HG03342 (cell line): ENCODE measurements around the gene ARHGAP29.

Experiments used
- ATAC-seq: cut with Tn5 transposase; IDR thresholded peaks from one replicate; pipeline ENCODE4 v1.9.1; 2021; ENCODE audit warnings: mild to moderate bottlenecking, moderate library complexity; ENCODE audit not compliant: unreplicated experiment

The ARHGAP29 gene

GRCh38 chr1:94126651-94127050 lies 110.7 kb downstream of the ARHGAP29 start:
- no peak for ATAC-seq

GRCh38 chr1:94125551-94126514 lies 111.6 kb downstream of the ARHGAP29 start:
- no peak for ATAC-seq

GRCh38 chr1:94124538-94124937 lies 112.8 kb downstream of the ARHGAP29 start:
- no peak for ATAC-seq

- no peak for ATAC-seq
These were observed 115.0 kb downstream of the ARHGAP29 start for GRCh38 chr1:94122201-94122970.
